Gastrocnemius medialis (tissue), 4 donors: ENCODE measurements around the gene PDE10A. TPM values are rescaled to one million over a fixed set of nuclear protein-coding genes. Genes with fewer than 3 reads are reported as not detected.

Source experiments
- ATAC-seq, 2 donors: fragments of 150-250 bp; one replicate each; pipeline ENCODE4 v1.9.1; 2016
- DNase-seq, 2 donors: peaks; one replicate each; pipeline ENCODE4 v3.0.0-alpha.2; 2019
- H3K27ac ChIP-seq, 4 donors: fragments of 200-600 bp; sonication (generic); 1 replicate in 1 of 4; 2 replicates in 3 of 4; pipeline ENCODE4 v1.5.1; 2016 to 2018; ENCODE audit warnings: mild to moderate bottlenecking in 2 of 4, moderate library complexity in 1 of 4
- H3K27me3 ChIP-seq, 3 donors: fragments of 200-600 bp; sonication (generic) in 2 of 3; 1 replicate in 1 of 3; 2 replicates in 2 of 3; pipeline versions ENCODE4 v1.5.1 to v1.6.0; 2016 to 2019; ENCODE audit warnings: mild to moderate bottlenecking in 1 of 3, moderate library complexity in 1 of 3
- H3K36me3 ChIP-seq, 2 donors: fragments of 200-600 bp; sonication (generic) in 1 of 2; one replicate each; pipeline ENCODE4 v1.5.1; 2017 to 2018
- H3K4me1 ChIP-seq, 2 donors: fragments of 200-600 bp; sonication (generic) in 1 of 2; one replicate each; pipeline ENCODE4 v1.5.1; 2016 to 2017; ENCODE audit warnings: mild to moderate bottlenecking in 2 of 2
- H3K4me3 ChIP-seq, 4 donors: fragments of 200-600 bp; sonication (generic) in 3 of 4; 1 replicate in 1 of 4; 2 replicates in 3 of 4; pipeline ENCODE4 v1.5.1; 2016 to 2019; ENCODE audit warnings: mild to moderate bottlenecking in 2 of 4
- H3K9me3 ChIP-seq, 3 donors: fragments of 200-600 bp; sonication (generic) in 2 of 3; 1 replicate in 1 of 3; 2 replicates in 2 of 3; pipeline ENCODE4 v1.5.1; 2016 to 2019
- CTCF ChIP-seq, 5 experiments: fragments of 450-650 bp in 3 of 5; fragments of 200-600 bp in 2 of 5; sonication (generic) in 2 of 5; IDR thresholded peaks in 4 of 5; conservative IDR thresholded peaks in 1 of 5; 1 replicate in 4 of 5; 2 replicates in 1 of 5; pipeline ENCODE4 v1.5.1; 2016 to 2019; ENCODE audit warnings: antibody characterized with exemption in 5 of 5, mild to moderate bottlenecking in 3 of 5, moderate library complexity in 3 of 5
- POLR2A ChIP-seq, 2 donors: fragments of 450-650 bp; IDR thresholded peaks; one replicate each; pipeline ENCODE4 v1.6.1; 2017; ENCODE audit warnings: antibody characterized with exemption in 2 of 2, mild to moderate bottlenecking in 2 of 2, moderate library complexity in 2 of 2
- in situ Hi-C, 4 donors: fragments of 200-750 bp; cut with MboI; loops; one replicate each; pipeline versions ENCODE4 v1.15.0 to v1.8.0; 2017; ENCODE audit warnings: low sequenced_read_pairs in 4 of 4
- intact Hi-C: fragments of 100-400 bp; cut with DNase I; formaldehyde crosslinking; loops from one replicate; pipeline ENCODE4 v1.15.1; 2023; ENCODE audit warnings: low total_unique reads
- total RNA-seq, 4 donors: library from RNA; depleted of rRNA; stranded (reverse); fragments of >200 nt; gene quantifications; one replicate each; pipeline versions ENCODE4 v1.1.0 to v1.2.3, GENCODE V29; 2016

The PDE10A gene
- total RNA-seq, 4 donors from 2014 or later, result 0.24 to 1.5 (median 1.2) TPM

GRCh38 chr6:165606740-165607008 is 56.4 kb downstream of the PDE10A start:
- ATAC-seq, result no peak
- TF ChIP-seq POLR2A (IDR thresholded peaks at IDR 0.05), result no peak
- TF ChIP-seq CTCF (IDR thresholded peaks at IDR 0.05 in 4 of 5, conservative IDR thresholded peaks at IDR 0.05 in 1 of 5), result no peak
- in situ Hi-C loops (no loop called here), intact Hi-C loops (no loop called here)
- no peaks in the 10 kb centered on the region for H3K4me1 ChIP-seq
- DNase-seq, result no peak
- H3K36me3 ChIP-seq, result no peaks in the 10 kb centered on the region
- H3K9me3 ChIP-seq, result no peaks in the 10 kb centered on the region
- no peak overlapping the region for H3K4me3 ChIP-seq
- no peak overlapping the region for H3K27ac ChIP-seq
- H3K27me3 ChIP-seq, result no peaks in the 10 kb centered on the region

- no peak for TF ChIP-seq POLR2A (IDR thresholded peaks at IDR 0.05)
- TF ChIP-seq CTCF (IDR thresholded peaks at IDR 0.05 in 4 of 5, conservative IDR thresholded peaks at IDR 0.05 in 1 of 5), result no peak
- DNase-seq, result no peak
- in situ Hi-C loops, result no loop called here
- no peak for ATAC-seq
- Histone ChIP-seq H3K27ac (no peak overlapping the region), H3K9me3 (no peaks in the 10 kb centered on the region), H3K4me1 (no peaks in the 10 kb centered on the region), H3K36me3 (no peaks in the 10 kb centered on the region), H3K4me3 (no peak overlapping the region), H3K27me3 (no peaks in the 10 kb centered on the region)
- intact Hi-C loops, result no loop called here
These were observed 56.9 kb downstream of the PDE10A start for GRCh38 chr6:165605901-165606739.

GRCh38 chr6:165605182-165605875 is 57.7 kb downstream of the PDE10A start:
- intact Hi-C loops, result no loop called here
- Histone ChIP-seq H3K4me1 (no peaks in the 10 kb centered on the region), H3K27me3 (no peaks in the 10 kb centered on the region), H3K36me3 (no peaks in the 10 kb centered on the region), H3K27ac (no peak overlapping the region), H3K9me3 (no peaks in the 10 kb centered on the region), H3K4me3 (no peak overlapping the region)
- TF ChIP-seq POLR2A (IDR thresholded peaks at IDR 0.05) (no peak), CTCF (IDR thresholded peaks at IDR 0.05 in 4 of 5, conservative IDR thresholded peaks at IDR 0.05 in 1 of 5) (no peak)
- ATAC-seq (no peak), DNase-seq (no peak)
- in situ Hi-C loops, result no loop called here

- no peaks in the 10 kb centered on the region for H3K9me3 ChIP-seq
- in situ Hi-C loops (no loop called here), intact Hi-C loops (no loop called here)
- no peaks in the 10 kb centered on the region for H3K27me3 ChIP-seq
- no peak overlapping the region for H3K27ac ChIP-seq
- TF ChIP-seq POLR2A (IDR thresholded peaks at IDR 0.05) (no peak), CTCF (IDR thresholded peaks at IDR 0.05 in 4 of 5, conservative IDR thresholded peaks at IDR 0.05 in 1 of 5) (no peak)
- no peak overlapping the region for H3K4me3 ChIP-seq
- no peaks in the 10 kb centered on the region for H3K4me1 ChIP-seq
- ATAC-seq, result no peak
- H3K36me3 ChIP-seq, result no peaks in the 10 kb centered on the region
- no peak for DNase-seq
These were observed 60.8 kb downstream of the PDE10A start for GRCh38 chr6:165602291-165602690.
